ENCODE data around the gene SPTBN5. TPM values are rescaled to one million over a fixed set of nuclear protein-coding genes. Genes with fewer than 3 reads are reported as not detected.

The SPTBN5 gene
- total RNA-seq, 2 experiments from 2014 or later: 0.17 to 0.32 TPM

DNA sequence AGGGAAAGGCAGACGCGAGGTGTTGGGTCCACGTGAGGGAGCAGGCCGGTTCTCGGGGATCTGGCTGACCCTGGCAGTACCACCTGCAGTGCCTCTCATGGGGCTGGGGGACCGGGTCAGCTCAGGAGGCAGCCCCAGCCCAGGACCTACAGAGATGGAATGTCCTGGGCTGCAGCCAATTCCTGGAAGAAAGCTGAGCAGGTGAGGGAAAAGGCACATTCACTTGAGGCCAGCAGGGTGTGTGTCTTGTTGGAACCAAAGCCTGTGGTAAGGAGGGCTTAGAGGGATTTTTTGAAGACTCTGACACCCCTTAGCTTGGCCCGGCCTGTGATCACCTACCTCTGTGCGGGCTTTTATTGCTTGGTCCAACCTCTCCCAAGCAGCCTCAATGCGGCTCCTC, 39.4 kb downstream of the SPTBN5 start:
- CTCF ChIA-PET: interaction anchor here (0.6 kb wide), 1 partner anchor 1070 kb away, joined by 6 read pairs; no protein-coding TSS in a partner anchor

DNA sequence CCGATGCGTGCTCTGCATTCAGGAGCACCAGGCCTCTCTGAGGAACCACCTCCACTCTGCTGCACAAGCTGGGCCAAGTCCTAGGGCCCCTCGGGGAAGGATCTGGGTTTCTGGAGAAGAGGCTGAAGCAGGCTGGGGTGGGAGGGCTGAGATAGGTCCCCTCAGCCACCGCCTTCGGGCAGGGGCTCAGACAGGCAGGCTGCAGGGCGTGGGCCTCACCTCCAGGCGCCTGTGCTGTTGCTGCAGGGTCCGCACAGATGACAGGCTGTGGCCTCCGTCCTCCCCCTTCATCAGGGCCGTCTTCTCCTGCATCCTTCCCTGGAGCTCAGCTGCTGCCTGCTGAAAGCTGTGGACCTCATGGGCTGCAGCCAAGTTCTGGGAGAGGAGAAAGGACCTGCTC, 40.0 kb downstream of the SPTBN5 start:
- no peaks in the 10 kb centered on the region for H3K9me3 Mint-ChIP-seq
- no peak overlapping the region for H3K27ac Mint-ChIP-seq
- H3K4me3 Mint-ChIP-seq: no peak overlapping the region
- no peaks in the 10 kb centered on the region for H3K27me3 Mint-ChIP-seq (ENCODE audit: low read depth)
- intact Hi-C loops (cut with micrococcal nuclease): no loop called here
- DNase-seq: no peak
- no peaks in the 10 kb centered on the region for H3K4me1 Mint-ChIP-seq (ENCODE audit: low read depth)
- CTCF ChIA-PET: interaction anchor here (0.6 to 0.7 kb wide), 2 partner anchors 35 to 1070 kb away, joined by 3 to 6 read pairs; no protein-coding TSS in a partner anchor
- H3K36me3 Mint-ChIP-seq (ENCODE audit: low read depth): no peaks in the 10 kb centered on the region

More for the DNA sequence above, 39.4 kb downstream of the SPTBN5 start:
- intact Hi-C loops (cut with micrococcal nuclease): no loop called here
- DNase-seq: no peak
- Mint-ChIP-seq H3K9me3 (no peaks in the 10 kb centered on the region), H3K4me3 (no peak overlapping the region), H3K36me3 (ENCODE audit: low read depth) (no peaks in the 10 kb centered on the region), H3K27ac (no peak overlapping the region), H3K27me3 (ENCODE audit: low read depth) (no peaks in the 10 kb centered on the region), H3K4me1 (ENCODE audit: low read depth) (no peaks in the 10 kb centered on the region)

DNA sequence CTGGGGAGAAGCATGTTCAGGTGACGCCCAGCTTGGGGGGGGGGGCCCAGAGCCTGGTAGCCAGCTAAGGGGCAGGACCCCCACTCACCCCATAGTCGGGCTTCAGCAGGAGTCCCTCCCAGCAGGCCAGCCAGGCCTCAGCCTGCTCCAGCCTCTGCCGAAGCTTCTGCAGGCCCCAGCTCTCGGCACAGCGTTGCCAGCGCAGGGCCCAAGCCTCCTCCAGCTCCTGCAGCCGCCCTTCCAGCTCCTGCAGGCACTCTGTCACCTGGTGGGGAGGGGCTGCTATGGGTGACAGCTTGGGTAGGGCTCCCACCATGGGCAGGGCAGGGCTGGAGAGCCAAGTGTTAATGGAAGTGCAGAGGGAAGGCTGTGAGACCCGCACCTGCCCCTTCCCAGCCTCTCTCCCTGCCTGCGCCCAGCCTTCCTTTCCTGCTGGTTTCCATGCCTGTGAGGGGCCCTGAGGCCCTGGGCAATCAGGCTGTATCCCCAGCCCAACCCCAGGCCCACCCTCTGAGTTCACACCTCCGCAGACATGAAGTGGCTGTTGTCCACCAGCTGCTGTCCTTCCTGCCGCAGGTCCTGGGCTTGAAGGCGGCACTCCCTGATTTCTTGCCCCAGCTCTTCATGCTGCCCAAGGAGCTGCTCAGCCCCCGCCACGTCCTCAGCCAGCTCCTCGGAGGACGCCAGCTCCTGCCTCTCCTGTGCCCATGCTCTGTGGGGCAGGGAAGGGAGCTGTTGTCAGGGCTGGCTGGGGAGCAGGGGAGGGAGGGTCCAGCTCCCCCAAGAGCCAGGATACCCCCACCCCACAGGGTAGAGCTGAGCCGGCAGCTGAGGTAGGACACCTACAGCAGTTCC, 40.9 kb downstream of the SPTBN5 start:
- Mint-ChIP-seq H3K4me1 (ENCODE audit: low read depth) (peaks cover 4% of the 10 kb centered on the region), H3K27ac (no peak overlapping the region), H3K27me3 (ENCODE audit: low read depth) (no peaks in the 10 kb centered on the region), H3K9me3 (no peaks in the 10 kb centered on the region), H3K4me3 (no peak overlapping the region), H3K36me3 (ENCODE audit: low read depth) (peaks cover 1% of the 10 kb centered on the region)
- intact Hi-C loops (cut with micrococcal nuclease): no loop called here
- CTCF ChIA-PET: interaction anchor here (0.7 to 1.0 kb wide), 2 partner anchors 36 to 41 kb away, joined by 3 to 5 read pairs; no protein-coding TSS in a partner anchor
- no peak for DNase-seq

DNA sequence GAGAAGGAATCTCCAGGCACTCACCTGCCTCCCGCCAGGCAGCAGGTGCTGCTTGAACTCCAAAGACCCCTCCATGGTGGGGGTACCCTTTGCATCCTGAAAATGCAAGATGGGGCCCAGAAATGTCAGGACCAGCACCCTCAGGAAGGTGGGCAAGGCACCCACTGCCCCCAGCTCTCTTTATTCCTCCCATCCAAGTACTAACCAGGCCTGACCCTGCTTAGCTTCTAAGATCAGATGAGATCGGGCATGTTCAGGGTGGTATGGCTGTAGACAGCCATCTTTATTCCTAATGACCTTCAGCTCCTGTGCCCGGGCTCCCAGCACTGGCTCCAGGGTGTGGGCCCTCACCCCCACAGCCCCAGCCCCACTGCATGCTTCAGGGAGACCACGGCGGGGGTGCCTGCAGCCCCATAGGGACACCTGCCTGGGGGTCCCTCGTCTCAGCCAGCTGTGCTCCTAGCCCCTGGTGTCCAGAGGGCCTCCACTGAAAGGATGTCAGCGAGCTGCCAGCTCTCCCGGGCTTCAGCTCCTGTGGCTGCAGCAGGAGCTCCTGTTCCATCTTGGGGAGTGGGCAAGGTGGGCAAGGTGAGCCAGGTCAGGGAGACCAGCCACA, 42.0 kb downstream of the SPTBN5 start:
- intact Hi-C loops (cut with micrococcal nuclease): no loop called here
- Mint-ChIP-seq H3K4me1 (ENCODE audit: low read depth) (peaks cover 4% of the 10 kb centered on the region), H3K4me3 (no peak overlapping the region), H3K36me3 (ENCODE audit: low read depth) (peaks cover 1% of the 10 kb centered on the region), H3K27ac (no peak overlapping the region), H3K9me3 (no peaks in the 10 kb centered on the region), H3K27me3 (ENCODE audit: low read depth) (no peaks in the 10 kb centered on the region)
- CTCF ChIA-PET: interaction anchor here (0.7 kb wide), 1 partner anchor 71 kb away, joined by 3 read pairs; no protein-coding TSS in a partner anchor
- DNase-seq: no peak

DNA sequence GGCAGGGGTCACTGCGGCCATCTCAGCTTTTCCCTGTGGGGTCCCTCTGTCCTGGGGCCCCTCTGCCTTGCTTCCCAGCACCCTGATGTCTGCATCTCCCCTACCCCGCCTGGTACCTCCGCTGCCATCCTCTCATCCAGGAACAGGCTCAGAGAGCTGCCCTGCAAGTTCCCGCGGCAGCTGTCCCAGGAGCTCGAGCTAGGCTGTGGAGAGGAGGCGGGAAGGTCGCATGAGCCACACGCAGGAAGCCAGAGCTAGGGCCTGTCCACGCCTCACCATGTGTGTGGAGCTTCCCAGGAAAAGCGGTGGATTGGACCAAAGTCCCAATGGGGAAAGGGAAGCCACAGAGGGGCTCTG, 42.7 kb downstream of the SPTBN5 start:
- intact Hi-C loops (cut with micrococcal nuclease): no loop called here
- CTCF ChIA-PET: interaction anchor here (0.7 to 0.9 kb wide), 2 partner anchors 54 to 70 kb away, joined by 3 read pairs; no protein-coding TSS in a partner anchor
- H3K4me3 Mint-ChIP-seq: no peak overlapping the region

DNA sequence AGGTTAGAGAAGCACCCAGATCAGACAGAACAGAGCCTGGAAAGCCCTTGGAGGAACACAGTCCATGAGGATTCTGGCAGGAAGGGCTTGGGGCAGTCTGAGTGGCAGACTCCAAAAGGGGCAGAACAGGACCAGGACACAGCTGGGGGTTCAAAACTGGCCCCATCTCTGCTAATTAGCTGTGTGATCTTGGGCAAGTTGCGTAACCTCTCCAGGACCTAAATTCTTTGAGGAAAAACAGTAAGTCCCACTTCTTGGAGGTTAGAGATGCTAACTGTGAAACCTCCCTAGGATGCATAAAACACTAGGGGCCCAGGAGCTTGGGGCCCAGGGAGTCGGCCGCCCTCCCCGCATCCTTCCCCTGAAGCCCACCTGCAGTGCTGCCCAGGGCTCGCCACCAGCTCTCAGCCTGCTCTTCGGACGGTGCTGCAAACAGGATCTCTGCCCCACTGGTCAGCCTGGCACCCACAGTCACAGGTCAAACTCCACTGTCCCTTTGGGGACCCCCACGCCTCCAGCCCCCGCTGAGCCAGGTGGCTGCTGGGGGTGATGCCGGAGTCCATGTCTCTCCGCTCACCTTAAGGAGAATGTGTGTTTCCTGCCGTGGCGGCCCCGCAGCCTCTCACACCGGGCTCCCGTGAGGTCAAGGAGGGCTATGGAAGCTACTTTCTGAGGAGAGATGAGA, 43.2 kb downstream of the SPTBN5 start:
- Mint-ChIP-seq H3K27me3 (ENCODE audit: low read depth) (no peaks in the 10 kb centered on the region), H3K4me3 (no peak overlapping the region), H3K36me3 (ENCODE audit: low read depth) (peaks cover 4% of the 10 kb centered on the region), H3K9me3 (no peaks in the 10 kb centered on the region), H3K27ac (no peak overlapping the region), H3K4me1 (ENCODE audit: low read depth) (peaks cover 4% of the 10 kb centered on the region)
- CTCF ChIA-PET: interaction anchor here (0.9 to 1.0 kb wide), 2 partner anchors 38 to 54 kb away, joined by 3 read pairs; no protein-coding TSS in a partner anchor
- no peak for DNase-seq
- intact Hi-C loops (cut with micrococcal nuclease): no loop called here

More for the DNA sequence above, 42.7 kb downstream of the SPTBN5 start:
- DNase-seq: no peak
- Mint-ChIP-seq H3K9me3 (no peaks in the 10 kb centered on the region), H3K27me3 (ENCODE audit: low read depth) (no peaks in the 10 kb centered on the region), H3K36me3 (ENCODE audit: low read depth) (peaks cover 4% of the 10 kb centered on the region), H3K4me1 (ENCODE audit: low read depth) (peaks cover 4% of the 10 kb centered on the region), H3K27ac (no peak overlapping the region)

DNA sequence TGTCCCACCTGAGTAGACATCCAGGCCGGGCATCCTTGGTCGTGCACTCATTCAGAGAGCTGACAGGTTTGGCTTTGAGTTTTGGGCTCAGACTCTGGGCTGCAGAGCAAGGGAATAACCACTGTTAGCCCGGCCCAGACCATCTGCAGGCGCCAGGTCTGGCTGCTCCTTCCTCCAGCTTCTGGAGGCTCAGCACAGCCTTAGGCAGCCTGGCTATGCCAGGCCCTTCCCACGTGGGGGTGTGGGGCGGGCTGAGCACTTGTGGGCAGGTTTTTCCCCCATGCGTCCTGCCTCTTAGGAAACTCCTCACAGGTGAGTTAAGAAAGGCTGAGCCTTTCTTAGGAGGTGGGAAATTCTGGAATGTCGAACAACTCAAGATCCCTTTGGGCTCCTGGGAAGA, 44.0 kb downstream of the SPTBN5 start:
- no peak for DNase-seq
- H3K4me1 Mint-ChIP-seq (ENCODE audit: low read depth): peaks cover 4% of the 10 kb centered on the region
- H3K27me3 Mint-ChIP-seq (ENCODE audit: low read depth): no peaks in the 10 kb centered on the region
- CTCF ChIA-PET: interaction anchor here (1.0 kb wide), 1 partner anchor 38 kb away, joined by 3 read pairs; no protein-coding TSS in a partner anchor
- no peaks in the 10 kb centered on the region for H3K9me3 Mint-ChIP-seq
- no peak overlapping the region for H3K27ac Mint-ChIP-seq
- H3K36me3 Mint-ChIP-seq (ENCODE audit: low read depth): peaks cover 4% of the 10 kb centered on the region
- no peak overlapping the region for H3K4me3 Mint-ChIP-seq
- intact Hi-C loops (cut with micrococcal nuclease): no loop called here

DNA sequence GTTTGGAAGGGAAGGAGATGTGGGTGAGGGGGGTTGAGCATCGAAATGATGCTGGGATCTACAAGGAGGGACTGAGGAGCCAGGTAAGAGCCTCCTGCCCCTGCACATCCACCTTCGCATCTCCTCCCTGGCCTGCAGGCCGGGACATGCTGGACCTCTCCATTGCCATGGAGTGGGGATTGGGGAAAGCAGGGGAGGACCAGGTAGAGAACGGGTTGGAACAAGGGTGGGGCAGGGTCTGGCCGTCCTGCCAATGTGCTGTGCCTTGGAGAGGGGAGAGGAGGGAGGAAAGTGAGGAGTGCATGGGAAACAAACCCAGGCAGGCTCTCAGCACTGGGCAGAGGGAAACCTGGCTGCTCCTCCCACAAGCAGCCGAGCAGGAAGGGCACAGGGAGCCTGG, 44.6 kb downstream of the SPTBN5 start:
- Mint-ChIP-seq H3K4me1 (ENCODE audit: low read depth) (peaks cover 4% of the 10 kb centered on the region), H3K36me3 (ENCODE audit: low read depth) (peaks cover 4% of the 10 kb centered on the region), H3K27ac (no peak overlapping the region), H3K27me3 (ENCODE audit: low read depth) (no peaks in the 10 kb centered on the region), H3K4me3 (no peak overlapping the region), H3K9me3 (no peaks in the 10 kb centered on the region)
- no peak for DNase-seq
- intact Hi-C loops (cut with micrococcal nuclease): no loop called here
- CTCF ChIA-PET: no interaction called here

DNA sequence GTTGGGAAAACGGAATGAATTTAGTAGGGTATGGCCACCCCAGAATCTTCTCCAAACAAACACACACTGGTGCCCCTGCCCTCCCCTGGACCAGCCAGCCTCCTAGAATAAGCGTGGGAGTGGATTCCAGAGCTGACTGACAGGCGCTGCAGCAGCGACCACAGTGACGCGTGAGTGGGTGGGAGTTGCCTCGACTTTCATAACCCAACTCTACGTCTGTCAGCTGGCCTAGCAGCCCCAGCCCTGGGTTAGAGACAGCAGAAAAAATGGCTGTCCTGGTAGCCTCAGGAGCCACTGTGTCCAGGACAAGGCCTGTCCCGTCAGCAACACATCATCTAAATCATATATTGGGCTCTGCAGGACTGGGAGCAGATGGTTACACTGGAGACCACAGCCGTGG, 45.2 kb downstream of the SPTBN5 start:
- H3K4me1 Mint-ChIP-seq (ENCODE audit: low read depth): peaks cover 4% of the 10 kb centered on the region
- peaks cover 4% of the 10 kb centered on the region for H3K36me3 Mint-ChIP-seq (ENCODE audit: low read depth)
- CTCF ChIA-PET: no interaction called here
- no peak for DNase-seq
- no peak overlapping the region for H3K27ac Mint-ChIP-seq
- no peaks in the 10 kb centered on the region for H3K27me3 Mint-ChIP-seq (ENCODE audit: low read depth)
- H3K9me3 Mint-ChIP-seq: no peaks in the 10 kb centered on the region
- intact Hi-C loops (cut with micrococcal nuclease): no loop called here
- H3K4me3 Mint-ChIP-seq: no peak overlapping the region

DNA sequence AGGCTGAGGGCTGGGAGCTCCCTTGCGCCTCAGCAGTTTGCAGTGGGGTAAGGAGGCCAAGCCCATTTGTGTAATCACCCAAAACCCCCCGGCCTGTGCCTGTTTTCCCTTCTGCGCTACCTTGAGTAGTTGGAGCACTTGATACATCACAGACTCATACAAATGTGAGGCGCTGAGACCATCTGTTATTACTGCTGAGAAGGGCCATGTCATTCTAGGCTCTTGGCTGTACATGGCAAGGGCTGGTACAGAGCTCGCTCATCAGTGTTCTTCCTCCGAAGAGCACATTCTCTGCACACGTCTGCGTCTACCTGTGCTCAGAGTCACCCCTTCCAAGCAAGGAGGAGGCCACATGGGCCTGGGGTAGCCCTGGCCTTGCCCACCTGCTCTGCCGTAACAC, 45.9 kb downstream of the SPTBN5 start:
- intact Hi-C loops (cut with micrococcal nuclease): no loop called here
- CTCF ChIA-PET: no interaction called here
- H3K27me3 Mint-ChIP-seq (ENCODE audit: low read depth): no peaks in the 10 kb centered on the region
- H3K4me3 Mint-ChIP-seq: no peak overlapping the region
- DNase-seq: no peak
- no peak overlapping the region for H3K27ac Mint-ChIP-seq
- H3K9me3 Mint-ChIP-seq: no peaks in the 10 kb centered on the region
- peaks cover 4% of the 10 kb centered on the region for H3K4me1 Mint-ChIP-seq (ENCODE audit: low read depth)
- H3K36me3 Mint-ChIP-seq (ENCODE audit: low read depth): peaks cover 4% of the 10 kb centered on the region

DNA sequence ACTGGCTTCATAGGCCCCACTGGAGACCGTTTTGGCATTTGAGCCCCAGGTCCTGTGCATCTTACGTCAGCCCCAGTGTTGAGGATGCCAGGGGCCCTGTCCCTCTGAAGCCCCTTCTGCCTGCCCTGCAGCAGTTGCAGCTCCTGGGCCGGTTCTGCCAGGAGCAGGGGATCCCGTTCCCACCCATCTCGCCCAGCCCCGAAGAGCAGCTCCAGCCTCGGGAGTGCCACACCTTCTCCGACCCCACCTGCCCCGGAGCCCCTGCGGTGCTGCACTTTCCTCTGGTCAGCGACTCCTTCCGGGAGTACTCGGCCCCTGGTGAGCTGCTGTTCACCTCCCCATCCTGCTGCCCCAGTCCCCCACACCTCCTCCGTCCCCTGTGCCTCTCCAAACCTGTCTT, 46.6 kb downstream of the SPTBN5 start:
- CTCF ChIA-PET: interaction anchor here (0.5 to 0.7 kb wide), 2 partner anchors 91 to 158 kb away, joined by 3 read pairs; no protein-coding TSS in a partner anchor
- Mint-ChIP-seq H3K9me3 (no peaks in the 10 kb centered on the region), H3K27ac (no peak overlapping the region), H3K27me3 (ENCODE audit: low read depth) (no peaks in the 10 kb centered on the region), H3K4me1 (ENCODE audit: low read depth) (peaks cover 4% of the 10 kb centered on the region), H3K36me3 (ENCODE audit: low read depth) (peaks cover 4% of the 10 kb centered on the region), H3K4me3 (no peak overlapping the region)
- intact Hi-C loops (cut with micrococcal nuclease): no loop called here
- DNase-seq: no peak

DNA sequence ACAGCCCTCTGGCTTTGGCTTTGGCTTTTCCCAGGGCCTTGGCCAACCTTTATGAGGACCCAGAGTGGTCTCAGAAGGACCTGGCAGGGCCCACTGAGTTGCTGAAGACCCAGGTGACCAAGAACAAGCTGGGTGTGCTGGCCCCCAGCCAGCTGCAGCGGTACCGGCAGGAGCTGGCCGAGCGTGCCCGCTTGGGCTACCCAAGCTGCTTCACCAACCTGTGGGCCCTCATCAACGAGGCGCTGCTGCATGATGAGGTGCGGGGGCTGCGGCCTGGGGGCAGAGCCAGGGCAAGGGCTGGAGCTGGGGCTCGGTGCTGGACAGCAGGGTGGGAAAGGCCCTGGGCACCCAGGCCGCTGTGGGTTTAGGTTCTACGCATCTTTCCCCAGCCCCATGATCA, 49.0 kb downstream of the SPTBN5 start:
- no peaks in the 10 kb centered on the region for H3K9me3 Mint-ChIP-seq
- H3K27ac Mint-ChIP-seq: no peak overlapping the region
- no peak for DNase-seq
- H3K4me3 Mint-ChIP-seq: no peak overlapping the region
- intact Hi-C loops (cut with micrococcal nuclease): no loop called here
- CTCF ChIA-PET: no interaction called here
- no peaks in the 10 kb centered on the region for H3K27me3 Mint-ChIP-seq (ENCODE audit: low read depth)
- H3K36me3 Mint-ChIP-seq (ENCODE audit: low read depth): peaks cover 4% of the 10 kb centered on the region
- H3K4me1 Mint-ChIP-seq (ENCODE audit: low read depth): peaks cover 4% of the 10 kb centered on the region
